ENCODE measurements around the gene B3GALNT2.

B3GALNT2 gene

GRCh38 chr1:235545292-235545930 lies 41.2 kb upstream of the B3GALNT2 start:
- TF ChIP-seq, protein P1, sequence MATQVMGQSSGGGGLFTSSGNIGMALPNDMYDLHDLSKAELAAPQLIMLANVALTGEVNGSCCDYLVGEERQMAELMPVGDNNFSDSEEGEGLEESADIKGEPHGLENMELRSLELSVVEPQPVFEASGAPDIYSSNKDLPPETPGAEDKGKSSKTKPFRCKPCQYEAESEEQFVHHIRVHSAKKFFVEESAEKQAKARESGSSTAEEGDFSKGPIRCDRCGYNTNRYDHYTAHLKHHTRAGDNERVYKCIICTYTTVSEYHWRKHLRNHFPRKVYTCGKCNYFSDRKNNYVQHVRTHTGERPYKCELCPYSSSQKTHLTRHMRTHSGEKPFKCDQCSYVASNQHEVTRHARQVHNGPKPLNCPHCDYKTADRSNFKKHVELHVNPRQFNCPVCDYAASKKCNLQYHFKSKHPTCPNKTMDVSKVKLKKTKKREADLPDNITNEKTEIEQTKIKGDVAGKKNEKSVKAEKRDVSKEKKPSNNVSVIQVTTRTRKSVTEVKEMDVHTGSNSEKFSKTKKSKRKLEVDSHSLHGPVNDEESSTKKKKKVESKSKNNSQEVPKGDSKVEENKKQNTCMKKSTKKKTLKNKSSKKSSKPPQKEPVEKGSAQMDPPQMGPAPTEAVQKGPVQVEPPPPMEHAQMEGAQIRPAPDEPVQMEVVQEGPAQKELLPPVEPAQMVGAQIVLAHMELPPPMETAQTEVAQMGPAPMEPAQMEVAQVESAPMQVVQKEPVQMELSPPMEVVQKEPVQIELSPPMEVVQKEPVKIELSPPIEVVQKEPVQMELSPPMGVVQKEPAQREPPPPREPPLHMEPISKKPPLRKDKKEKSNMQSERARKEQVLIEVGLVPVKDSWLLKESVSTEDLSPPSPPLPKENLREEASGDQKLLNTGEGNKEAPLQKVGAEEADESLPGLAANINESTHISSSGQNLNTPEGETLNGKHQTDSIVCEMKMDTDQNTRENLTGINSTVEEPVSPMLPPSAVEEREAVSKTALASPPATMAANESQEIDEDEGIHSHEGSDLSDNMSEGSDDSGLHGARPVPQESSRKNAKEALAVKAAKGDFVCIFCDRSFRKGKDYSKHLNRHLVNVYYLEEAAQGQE (IDR thresholded peaks at IDR 0.05; ENCODE audit: insufficient read depth in 1 of 2, low read depth in 2 of 2, low read length in 2 of 2), result no peak
- TF ChIP-seq SIN3A (IDR thresholded peaks at IDR 0.05; ENCODE audit: borderline replicate concordance, insufficient read depth, low read length) (no peak), FOXP2 (optimal IDR thresholded peaks at IDR 0.05; ENCODE audit: borderline replicate concordance, extremely low read depth, extremely low read length, insufficient read depth) (no peak), POLR2AphosphoS5 (IDR thresholded peaks at IDR 0.05; ENCODE audit: low read depth, low read length) (no peak), TAF1 (IDR thresholded peaks at IDR 0.05; ENCODE audit: borderline replicate concordance, insufficient read depth, low read length) (no peak)

- TF ChIP-seq POLR2AphosphoS5 (IDR thresholded peaks at IDR 0.05; ENCODE audit: low read depth, low read length) (no peak), FOXP2 (optimal IDR thresholded peaks at IDR 0.05; ENCODE audit: borderline replicate concordance, extremely low read depth, extremely low read length, insufficient read depth) (no peak), TAF1 (IDR thresholded peaks at IDR 0.05; ENCODE audit: borderline replicate concordance, insufficient read depth, low read length) (no peak)
Observed at GRCh38 chr1:235533476-235534168, 29.4 kb upstream of the B3GALNT2 start.

- TF ChIP-seq FOXP2 (optimal IDR thresholded peaks at IDR 0.05; ENCODE audit: borderline replicate concordance, extremely low read depth, extremely low read length, insufficient read depth) (no peak), TAF1 (IDR thresholded peaks at IDR 0.05; ENCODE audit: borderline replicate concordance, insufficient read depth, low read length) (no peak), SIN3A (IDR thresholded peaks at IDR 0.05; ENCODE audit: borderline replicate concordance, insufficient read depth, low read length) (no peak), POLR2AphosphoS5 (IDR thresholded peaks at IDR 0.05; ENCODE audit: low read depth, low read length) (no peak)
- TF ChIP-seq, protein P1 (IDR thresholded peaks at IDR 0.05; ENCODE audit: insufficient read depth in 1 of 2, low read depth in 2 of 2, low read length in 2 of 2), result no peak
Observed at GRCh38 chr1:235532360-235532759, 28.1 kb upstream of the B3GALNT2 start.

DNA sequence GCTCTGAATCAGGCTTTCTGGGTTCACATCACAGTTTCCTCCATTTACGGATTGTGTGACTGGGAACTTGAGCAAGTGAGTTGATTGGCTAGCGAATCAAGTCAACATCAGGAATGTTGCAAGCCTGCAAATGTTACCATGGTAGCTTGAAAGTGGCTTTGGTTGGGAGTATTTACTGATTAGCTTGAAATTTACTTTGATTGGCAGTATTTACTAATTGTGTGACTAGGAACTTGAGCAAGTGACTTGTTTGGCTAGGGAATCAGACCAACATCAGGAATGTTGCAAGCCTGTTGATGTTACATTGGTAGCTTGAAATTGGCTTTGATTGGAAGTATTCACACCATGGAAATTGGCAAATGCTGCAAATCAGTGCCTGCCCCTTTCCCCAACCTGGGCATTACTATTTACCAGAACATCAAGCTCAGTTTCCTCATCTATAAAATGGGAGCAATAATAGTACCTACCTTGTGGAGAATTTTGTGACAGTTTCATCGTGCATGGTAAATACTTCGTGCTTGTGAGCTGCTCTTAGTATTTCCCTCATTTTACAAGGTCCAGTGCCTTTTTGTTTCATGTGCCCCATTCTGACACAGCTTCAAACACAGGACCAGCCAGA lies 23.1 kb upstream of the B3GALNT2 start:
- TF ChIP-seq POLR2AphosphoS5 (IDR thresholded peaks at IDR 0.05; ENCODE audit: low read depth, low read length) (no peak), FOXP2 (optimal IDR thresholded peaks at IDR 0.05; ENCODE audit: borderline replicate concordance, extremely low read depth, extremely low read length, insufficient read depth) (no peak), SIN3A (IDR thresholded peaks at IDR 0.05; ENCODE audit: borderline replicate concordance, insufficient read depth, low read length) (no peak), TAF1 (IDR thresholded peaks at IDR 0.05; ENCODE audit: borderline replicate concordance, insufficient read depth, low read length) (no peak)
- TF ChIP-seq, protein P1 (IDR thresholded peaks at IDR 0.05; ENCODE audit: insufficient read depth in 1 of 2, low read depth in 2 of 2, low read length in 2 of 2), result no peak

- no peak for TF ChIP-seq POLR2AphosphoS5 (IDR thresholded peaks at IDR 0.05; ENCODE audit: low read depth, low read length)
Observed at GRCh38 chr1:235525314-235525713, 21.1 kb upstream of the B3GALNT2 start.

All from PFSK-1 (cell line).